ENCODE measurements around the gene PERP.

The PERP gene

GRCh38 chr6:138105880-138106664 lies 1.1 kb downstream of the PERP start:
- no peak for TF ChIP-seq CTCF (IDR thresholded peaks at IDR 0.05; ENCODE audit: borderline replicate concordance, control extremely low read depth, extremely low read depth, insufficient read depth, missing control alignments)
- no peak for DNase-seq (ENCODE audit: low spot score)
- in situ Hi-C loops (cut with MboI; ENCODE audit: low sequenced_read_pairs, unreplicated experiment) = loop anchor here (25.0 kb wide), 1 partner anchor 394 kb away; no protein-coding TSS in a partner anchor

GRCh38 chr6:138105446-138105845 lies 1.8 kb downstream of the PERP start:
- TF ChIP-seq CTCF (IDR thresholded peaks at IDR 0.05; ENCODE audit: borderline replicate concordance, control extremely low read depth, extremely low read depth, insufficient read depth, missing control alignments) = no peak
- in situ Hi-C loops (cut with MboI; ENCODE audit: low sequenced_read_pairs, unreplicated experiment) = loop anchor here (25.0 kb wide), 1 partner anchor 393 kb away; no protein-coding TSS in a partner anchor

GRCh38 chr6:138104618-138105213 lies 2.5 kb downstream of the PERP start:
- in situ Hi-C loops (cut with MboI; ENCODE audit: low sequenced_read_pairs, unreplicated experiment) = loop anchor here (25.0 kb wide), 1 partner anchor 392 kb away; no protein-coding TSS in a partner anchor
- DNase-seq (ENCODE audit: low spot score) = no peak
- no peak for TF ChIP-seq CTCF (IDR thresholded peaks at IDR 0.05; ENCODE audit: borderline replicate concordance, control extremely low read depth, extremely low read depth, insufficient read depth, missing control alignments)

More at GRCh38 chr6:138105446-138105845, 1.8 kb downstream of the PERP start:
- DNase-seq (ENCODE audit: low spot score) = no peak

GRCh38 chr6:138103871-138104270 lies 3.3 kb downstream of the PERP start:
- in situ Hi-C loops (cut with MboI; ENCODE audit: low sequenced_read_pairs, unreplicated experiment) = loop anchor here (25.0 kb wide), 1 partner anchor 392 kb away; no protein-coding TSS in a partner anchor
- no peak for DNase-seq (ENCODE audit: low spot score)
- TF ChIP-seq CTCF (IDR thresholded peaks at IDR 0.05; ENCODE audit: borderline replicate concordance, control extremely low read depth, extremely low read depth, insufficient read depth, missing control alignments) = no peak

GRCh38 chr6:138101946-138102731 lies 5.1 kb downstream of the PERP start:
- TF ChIP-seq CTCF (IDR thresholded peaks at IDR 0.05; ENCODE audit: borderline replicate concordance, control extremely low read depth, extremely low read depth, insufficient read depth, missing control alignments) = no peak
- in situ Hi-C loops (cut with MboI; ENCODE audit: low sequenced_read_pairs, unreplicated experiment) = loop anchor here (25.0 kb wide), 1 partner anchor 390 kb away; no protein-coding TSS in a partner anchor
- DNase-seq (ENCODE audit: low spot score) = no peak

- no peak for DNase-seq (ENCODE audit: low spot score)
- in situ Hi-C loops (cut with MboI; ENCODE audit: low sequenced_read_pairs, unreplicated experiment) = loop anchor here (25.0 kb wide), 1 partner anchor 388 kb away; no protein-coding TSS in a partner anchor
Observed at GRCh38 chr6:138099832-138100231, 7.4 kb downstream of the PERP start.

More at GRCh38 chr6:138099832-138100231, 7.4 kb downstream of the PERP start:
- no peak for TF ChIP-seq CTCF (IDR thresholded peaks at IDR 0.05; ENCODE audit: borderline replicate concordance, control extremely low read depth, extremely low read depth, insufficient read depth, missing control alignments)

Measured in GM13976 (cell line).